ENCODE measurements around the gene ANKS1B.
"Not testable (repeated sequence)": the region's sequence is repeated elsewhere in the genome, so short reads cannot be mapped to it uniquely, and the experiment has no call there.

ANKS1B gene

DNA sequence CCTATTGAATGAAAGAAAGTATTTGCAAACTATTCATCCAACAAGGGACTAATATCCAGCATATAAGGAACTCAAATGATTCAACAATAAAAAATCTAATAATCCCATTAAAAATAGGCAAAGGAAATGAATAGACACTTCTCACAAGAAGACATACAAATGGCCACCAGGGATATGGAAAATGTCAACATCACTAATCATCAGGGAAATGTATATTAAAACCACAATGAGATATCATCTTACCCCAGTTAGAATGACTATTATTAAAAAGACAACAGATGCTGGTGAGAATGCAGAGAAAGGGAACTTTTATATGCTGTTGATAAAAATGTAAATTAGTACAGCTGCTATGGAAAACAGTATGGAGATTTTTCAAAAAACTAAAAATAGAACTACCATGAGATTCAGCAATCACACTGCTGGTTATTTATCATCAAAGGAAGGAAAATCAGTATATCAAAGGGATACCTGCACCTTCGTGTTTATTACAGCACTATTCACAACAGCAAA, 247.9 kb downstream of the ANKS1B start:
- TF ChIP-seq, protein P1, sequence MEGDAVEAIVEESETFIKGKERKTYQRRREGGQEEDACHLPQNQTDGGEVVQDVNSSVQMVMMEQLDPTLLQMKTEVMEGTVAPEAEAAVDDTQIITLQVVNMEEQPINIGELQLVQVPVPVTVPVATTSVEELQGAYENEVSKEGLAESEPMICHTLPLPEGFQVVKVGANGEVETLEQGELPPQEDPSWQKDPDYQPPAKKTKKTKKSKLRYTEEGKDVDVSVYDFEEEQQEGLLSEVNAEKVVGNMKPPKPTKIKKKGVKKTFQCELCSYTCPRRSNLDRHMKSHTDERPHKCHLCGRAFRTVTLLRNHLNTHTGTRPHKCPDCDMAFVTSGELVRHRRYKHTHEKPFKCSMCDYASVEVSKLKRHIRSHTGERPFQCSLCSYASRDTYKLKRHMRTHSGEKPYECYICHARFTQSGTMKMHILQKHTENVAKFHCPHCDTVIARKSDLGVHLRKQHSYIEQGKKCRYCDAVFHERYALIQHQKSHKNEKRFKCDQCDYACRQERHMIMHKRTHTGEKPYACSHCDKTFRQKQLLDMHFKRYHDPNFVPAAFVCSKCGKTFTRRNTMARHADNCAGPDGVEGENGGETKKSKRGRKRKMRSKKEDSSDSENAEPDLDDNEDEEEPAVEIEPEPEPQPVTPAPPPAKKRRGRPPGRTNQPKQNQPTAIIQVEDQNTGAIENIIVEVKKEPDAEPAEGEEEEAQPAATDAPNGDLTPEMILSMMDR (conservative IDR thresholded peaks at IDR 0.05; ENCODE audit: control insufficient read depth, insufficient read depth, low read depth, low read length): no peak
- no peak overlapping the region for H3K4me3 ChIP-seq (ENCODE audit: control insufficient read depth, low read depth, low read length)
- DNase-seq (ENCODE audit: low read depth): no peak

DNA sequence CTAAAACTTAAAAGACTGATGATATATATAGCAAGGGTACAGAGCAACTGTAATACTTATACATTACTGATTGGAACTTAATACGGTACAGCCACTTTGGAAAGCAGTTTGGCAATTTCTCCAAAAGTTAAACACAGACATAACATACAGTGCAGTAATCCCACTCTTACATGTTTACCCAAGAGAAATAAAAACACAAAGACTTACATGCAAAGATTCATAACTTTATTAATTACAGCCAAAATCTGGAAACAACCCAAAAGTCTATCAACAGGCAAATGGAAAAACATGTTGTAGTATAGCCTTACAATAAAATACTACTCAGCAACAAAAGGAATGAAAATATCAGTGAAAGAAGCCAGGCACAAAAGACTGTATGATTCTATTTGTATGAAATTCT, 252.6 kb downstream of the ANKS1B start:
- TF ChIP-seq, protein P1 (conservative IDR thresholded peaks at IDR 0.05; ENCODE audit: control insufficient read depth, insufficient read depth, low read depth, low read length): no peak
- H3K4me3 ChIP-seq (ENCODE audit: control insufficient read depth, low read depth, low read length): no peak overlapping the region
- no peak for DNase-seq (ENCODE audit: low read depth)

DNA sequence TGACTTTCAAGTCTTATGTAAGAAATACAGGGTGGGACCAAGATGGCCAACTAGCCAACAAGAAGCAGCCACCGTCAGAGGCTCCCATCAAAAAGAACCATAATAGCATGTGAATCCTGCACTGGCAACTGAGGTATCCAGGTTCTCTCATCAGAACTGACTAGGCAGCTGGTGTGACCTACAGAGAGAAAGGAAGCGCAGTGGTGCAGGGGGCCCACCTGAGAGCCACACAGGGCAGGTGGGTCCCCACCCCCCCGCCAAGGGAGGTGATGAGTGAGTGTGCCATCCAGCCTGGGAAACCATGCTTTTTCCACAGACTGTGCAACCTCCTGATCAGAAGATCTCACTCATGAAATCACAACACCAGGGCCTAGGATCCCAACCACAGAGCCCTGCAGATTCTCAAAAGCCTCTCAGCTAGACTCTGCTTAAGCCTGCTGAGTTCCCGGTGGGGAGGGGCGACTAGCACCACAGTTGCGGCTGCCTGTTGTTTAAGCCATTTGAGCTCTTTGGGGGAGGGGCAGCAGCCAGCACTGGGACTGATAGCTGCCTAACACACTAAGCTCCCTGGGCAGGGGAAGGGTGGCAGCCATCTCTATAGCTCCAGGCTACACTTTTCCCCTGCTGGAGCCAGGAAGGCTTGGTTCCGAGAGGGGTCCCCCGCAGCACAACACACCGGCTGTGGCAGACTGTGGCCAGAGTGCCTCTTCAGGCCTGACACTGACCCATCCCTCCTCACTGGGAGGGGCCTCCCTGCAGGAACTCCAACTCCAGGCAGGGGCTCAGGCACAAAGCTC, 261.8 kb downstream of the ANKS1B start:
- TF ChIP-seq, protein P1 (conservative IDR thresholded peaks at IDR 0.05; ENCODE audit: control insufficient read depth, insufficient read depth, low read depth, low read length): no peak
- DNase-seq (ENCODE audit: low read depth): no peak
- H3K4me3 ChIP-seq (ENCODE audit: control insufficient read depth, low read depth, low read length): no peak overlapping the region

DNA sequence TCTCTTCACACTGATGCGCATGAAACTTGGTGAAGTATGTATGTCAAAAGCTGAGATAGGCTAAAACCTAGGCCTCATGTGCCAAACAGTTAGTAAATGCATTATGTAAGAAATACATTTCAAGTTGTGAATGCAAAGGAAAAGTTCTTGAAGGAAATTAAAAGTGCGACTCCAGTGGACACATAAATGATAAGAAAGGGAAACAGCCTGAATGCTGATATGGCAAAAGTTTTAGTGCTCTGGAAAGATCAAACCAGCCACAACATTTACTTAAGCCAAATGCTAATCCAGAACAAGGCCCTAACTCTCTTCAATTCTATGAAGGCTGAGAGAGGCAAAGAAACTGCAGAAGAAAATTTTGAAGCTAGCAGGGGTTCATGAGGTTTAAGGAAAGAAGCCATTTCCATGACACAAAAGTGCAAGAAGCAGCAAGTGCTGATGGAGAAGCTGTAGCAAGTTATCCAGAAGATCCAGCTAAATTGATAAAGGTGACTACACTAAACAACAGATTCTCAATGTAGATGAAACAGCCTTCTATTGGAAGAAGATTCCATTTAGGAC, 262.9 kb downstream of the ANKS1B start:
- TF ChIP-seq, protein P1 (conservative IDR thresholded peaks at IDR 0.05; ENCODE audit: control insufficient read depth, insufficient read depth, low read depth, low read length): no peak
- no peak for DNase-seq (ENCODE audit: low read depth)
- H3K4me3 ChIP-seq (ENCODE audit: control insufficient read depth, low read depth, low read length): no peak overlapping the region

DNA sequence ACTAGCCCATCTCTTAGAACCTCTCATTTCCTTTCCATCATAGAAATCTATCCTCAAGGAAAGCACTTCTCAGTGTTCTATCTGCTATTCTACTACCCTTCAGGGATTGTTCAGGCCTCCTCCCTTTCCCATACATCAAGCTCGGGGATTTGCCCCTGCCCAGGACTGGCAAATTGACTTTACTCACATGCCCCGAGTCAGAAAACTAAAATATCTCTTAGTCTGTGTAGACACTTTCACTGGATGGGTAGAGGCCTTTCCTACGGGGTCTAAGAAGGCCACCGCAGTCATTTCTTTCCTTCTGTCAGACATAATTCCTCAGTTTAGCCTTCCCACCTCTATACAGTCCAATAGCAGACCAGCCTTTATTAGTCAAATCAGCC, 264.7 kb downstream of the ANKS1B start:
- H3K4me3 ChIP-seq (ENCODE audit: control insufficient read depth, low read depth, low read length); DNase-seq (ENCODE audit: low read depth): not testable (repeated sequence)

DNA sequence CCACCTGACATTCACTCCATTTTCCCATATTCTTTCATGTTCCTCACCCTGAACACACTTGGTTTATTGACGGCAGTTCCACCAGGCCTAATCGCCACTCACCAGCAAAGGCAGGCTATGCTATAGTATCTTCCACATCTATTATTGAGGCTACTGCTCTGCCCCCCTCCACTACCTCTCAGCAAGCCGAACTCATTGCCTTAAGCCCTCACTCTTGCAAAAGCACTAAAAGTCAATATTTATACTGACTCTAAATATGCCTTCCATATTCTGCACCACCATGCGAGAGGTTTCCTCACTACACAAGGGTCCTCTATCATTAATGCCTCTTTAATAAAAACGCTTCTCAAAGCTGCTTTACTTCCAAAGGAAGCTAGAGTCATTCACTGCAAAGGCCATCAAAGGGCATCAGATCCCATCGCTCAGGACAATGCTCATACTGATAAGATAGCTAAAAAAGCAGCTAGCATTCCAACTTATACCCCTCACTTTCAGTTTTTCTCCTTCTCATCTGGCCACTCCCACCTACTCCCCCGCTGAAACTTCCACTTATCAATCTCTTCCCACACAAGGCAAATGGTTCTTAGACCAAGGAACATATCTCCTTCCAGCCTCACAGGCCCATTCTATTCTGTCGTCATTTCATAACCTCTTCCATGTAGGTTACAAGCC, 265.2 kb downstream of the ANKS1B start:
- not testable (repeated sequence) for H3K4me3 ChIP-seq (ENCODE audit: control insufficient read depth, low read depth, low read length); DNase-seq (ENCODE audit: low read depth)

DNA sequence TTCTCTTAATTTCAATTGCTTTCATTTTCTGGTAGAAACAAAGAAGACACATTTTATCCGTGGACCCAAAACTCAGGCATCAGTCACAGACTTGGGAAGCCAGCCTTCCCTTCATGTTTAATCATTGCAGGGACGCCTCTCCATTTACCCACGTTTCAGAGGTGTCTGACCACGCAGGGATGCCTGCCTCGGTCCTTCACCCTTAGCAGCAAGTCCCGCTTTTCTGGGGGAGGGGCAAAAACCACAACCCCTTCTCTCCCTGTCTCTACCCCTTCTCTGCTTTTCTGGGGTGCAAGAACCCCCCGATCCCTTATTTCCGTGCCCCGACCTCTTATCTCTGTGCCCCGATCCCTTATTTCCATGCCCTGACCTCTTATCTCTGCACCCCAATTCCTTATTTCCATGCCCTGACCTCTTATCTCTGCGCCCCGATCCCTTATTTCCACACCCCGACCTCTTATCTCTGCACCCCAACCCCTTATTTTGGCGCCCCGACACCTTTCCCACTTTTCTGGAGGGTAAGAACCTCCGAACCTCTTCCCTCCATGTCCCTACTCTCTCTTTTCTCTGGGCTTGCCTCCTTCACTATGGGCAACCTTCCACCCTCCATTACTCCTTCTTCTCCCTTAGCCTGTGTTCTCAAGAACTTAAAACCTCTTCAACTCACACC, 268.8 kb downstream of the ANKS1B start:
- H3K4me3 ChIP-seq (ENCODE audit: control insufficient read depth, low read depth, low read length); DNase-seq (ENCODE audit: low read depth): not testable (repeated sequence)

DNA sequence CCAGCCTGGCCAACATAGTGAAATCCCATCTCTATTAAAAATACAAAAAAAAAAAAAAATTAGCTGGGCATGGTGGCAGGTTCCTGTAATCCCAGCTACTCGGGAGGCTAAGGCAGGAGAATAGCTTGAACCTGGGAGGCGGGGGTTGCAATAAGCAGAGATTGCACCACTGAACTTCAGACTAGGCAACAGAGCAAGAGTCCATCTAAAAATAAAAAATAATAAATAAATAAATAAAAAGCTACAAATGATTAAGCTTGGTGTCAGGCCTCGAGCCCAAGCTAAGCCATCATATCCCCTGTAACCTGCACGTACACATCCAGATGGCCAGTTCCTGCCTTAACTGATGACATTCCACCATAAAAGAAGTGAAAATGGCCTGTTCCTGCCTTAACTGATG, 269.8 kb downstream of the ANKS1B start:
- not testable (repeated sequence) for DNase-seq (ENCODE audit: low read depth); H3K4me3 ChIP-seq (ENCODE audit: control insufficient read depth, low read depth, low read length)

Data from fibroblast of mammary gland (primary cell).